Stimulated activated naive CD8-positive, alpha-beta T cell treated with anti-CD3 and anti-CD28 coated beads, Interleukin-15, Interleukin-2, amounts not matched to agents 100 ng/mL and 50 ng/mL, for 24 hours (primary cell): ENCODE data around the gene KCNJ12.
"Not testable (repeated sequence)": the region's sequence is repeated elsewhere in the genome, so short reads cannot be mapped to it uniquely, and the experiment has no call there.

Experiments used
- H3K27ac Mint-ChIP-seq: one replicate; pipeline ENCODE4 v1.8.0; 2021; ENCODE audit warnings: mild to moderate bottlenecking, mixed read lengths
- H3K27me3 Mint-ChIP-seq: one replicate; pipeline ENCODE4 v1.8.0; 2021; ENCODE audit warnings: mixed read lengths
- H3K36me3 Mint-ChIP-seq: one replicate; pipeline ENCODE4 v1.8.0; 2021; ENCODE audit warnings: low read depth, mixed read lengths
- H3K4me1 Mint-ChIP-seq: one replicate; pipeline ENCODE4 v1.8.0; 2021; ENCODE audit warnings: low read depth, mixed read lengths
- H3K4me3 Mint-ChIP-seq: one replicate; pipeline ENCODE4 v1.8.0; 2021; ENCODE audit warnings: mild to moderate bottlenecking, mixed read lengths
- H3K9me3 Mint-ChIP-seq: one replicate; pipeline ENCODE4 v1.8.0; 2021; ENCODE audit warnings: mixed read lengths

KCNJ12 gene

GRCh38 chr17:21410906-21411678 lies 34.9 kb downstream of the KCNJ12 start:
- not testable (repeated sequence) for H3K27ac Mint-ChIP-seq, H3K4me1 Mint-ChIP-seq, H3K36me3 Mint-ChIP-seq, H3K4me3 Mint-ChIP-seq, H3K9me3 Mint-ChIP-seq, H3K27me3 Mint-ChIP-seq

GRCh38 chr17:21411679-21412205 lies 35.6 kb downstream of the KCNJ12 start:
- H3K9me3 Mint-ChIP-seq, H3K27me3 Mint-ChIP-seq, H3K36me3 Mint-ChIP-seq, H3K27ac Mint-ChIP-seq, H3K4me1 Mint-ChIP-seq, H3K4me3 Mint-ChIP-seq: not testable (repeated sequence)

- not testable (repeated sequence) for H3K9me3 Mint-ChIP-seq, H3K27me3 Mint-ChIP-seq, H3K4me1 Mint-ChIP-seq, H3K27ac Mint-ChIP-seq, H3K4me3 Mint-ChIP-seq, H3K36me3 Mint-ChIP-seq
These were observed 36.1 kb downstream of the KCNJ12 start for GRCh38 chr17:21412207-21412681.

- H3K4me3 Mint-ChIP-seq, H3K27me3 Mint-ChIP-seq, H3K27ac Mint-ChIP-seq, H3K4me1 Mint-ChIP-seq, H3K9me3 Mint-ChIP-seq, H3K36me3 Mint-ChIP-seq: not testable (repeated sequence)
These were observed 37.6 kb downstream of the KCNJ12 start for GRCh38 chr17:21413570-21414279.

GRCh38 chr17:21414616-21415015 lies 38.5 kb downstream of the KCNJ12 start:
- not testable (repeated sequence) for H3K9me3 Mint-ChIP-seq, H3K27ac Mint-ChIP-seq, H3K27me3 Mint-ChIP-seq, H3K4me1 Mint-ChIP-seq, H3K4me3 Mint-ChIP-seq, H3K36me3 Mint-ChIP-seq

- not testable (repeated sequence) for H3K36me3 Mint-ChIP-seq, H3K27me3 Mint-ChIP-seq, H3K9me3 Mint-ChIP-seq, H3K4me3 Mint-ChIP-seq, H3K27ac Mint-ChIP-seq
- H3K4me1 Mint-ChIP-seq = peaks cover 15% of the 10 kb centered on the region
These were observed 39.2 kb downstream of the KCNJ12 start for GRCh38 chr17:21415166-21415990.

GRCh38 chr17:21416471-21416981 lies 40.4 kb downstream of the KCNJ12 start:
- peaks cover 15% of the 10 kb centered on the region for H3K4me1 Mint-ChIP-seq
- H3K9me3 Mint-ChIP-seq, H3K27me3 Mint-ChIP-seq, H3K36me3 Mint-ChIP-seq, H3K27ac Mint-ChIP-seq, H3K4me3 Mint-ChIP-seq: not testable (repeated sequence)

- H3K4me1 Mint-ChIP-seq = peaks cover 15% of the 10 kb centered on the region
- not testable (repeated sequence) for H3K9me3 Mint-ChIP-seq, H3K27ac Mint-ChIP-seq, H3K27me3 Mint-ChIP-seq, H3K4me3 Mint-ChIP-seq, H3K36me3 Mint-ChIP-seq
These were observed 41.2 kb downstream of the KCNJ12 start for GRCh38 chr17:21417349-21417748.

- H3K27me3 Mint-ChIP-seq = no peaks in the 10 kb centered on the region
- no peaks in the 10 kb centered on the region for H3K9me3 Mint-ChIP-seq
- no peak overlapping the region for H3K27ac Mint-ChIP-seq
- no peak overlapping the region for H3K4me3 Mint-ChIP-seq
- peaks cover 15% of the 10 kb centered on the region for H3K4me1 Mint-ChIP-seq
- H3K36me3 Mint-ChIP-seq = no peaks in the 10 kb centered on the region
These were observed 41.8 kb downstream of the KCNJ12 start for GRCh38 chr17:21417921-21418320.

GRCh38 chr17:21418446-21419298 lies 42.5 kb downstream of the KCNJ12 start:
- H3K9me3 Mint-ChIP-seq = no peaks in the 10 kb centered on the region
- peaks cover 15% of the 10 kb centered on the region for H3K4me1 Mint-ChIP-seq
- H3K27ac Mint-ChIP-seq = no peak overlapping the region
- H3K4me3 Mint-ChIP-seq = peak overlapping the region; percentile 17
- no peaks in the 10 kb centered on the region for H3K36me3 Mint-ChIP-seq
- no peaks in the 10 kb centered on the region for H3K27me3 Mint-ChIP-seq

- H3K9me3 Mint-ChIP-seq = no peaks in the 10 kb centered on the region
- H3K27me3 Mint-ChIP-seq = no peaks in the 10 kb centered on the region
- H3K4me1 Mint-ChIP-seq = peaks cover 15% of the 10 kb centered on the region
- no peaks in the 10 kb centered on the region for H3K36me3 Mint-ChIP-seq
- H3K4me3 Mint-ChIP-seq = peak overlapping the region; percentile 44
- H3K27ac Mint-ChIP-seq = no peak overlapping the region
These were observed 43.4 kb downstream of the KCNJ12 start for GRCh38 chr17:21419299-21420239.

- H3K27ac Mint-ChIP-seq, H3K9me3 Mint-ChIP-seq, H3K36me3 Mint-ChIP-seq, H3K27me3 Mint-ChIP-seq, H3K4me3 Mint-ChIP-seq: not testable (repeated sequence)
- peaks cover 15% of the 10 kb centered on the region for H3K4me1 Mint-ChIP-seq
These were observed 44.4 kb downstream of the KCNJ12 start for GRCh38 chr17:21420503-21421090.
